ENCODE data around the gene S100PBP.
A peak's percentile ranks its signal among the peaks of the same experiment; 100 is the strongest.

Gene S100PBP

DNA sequence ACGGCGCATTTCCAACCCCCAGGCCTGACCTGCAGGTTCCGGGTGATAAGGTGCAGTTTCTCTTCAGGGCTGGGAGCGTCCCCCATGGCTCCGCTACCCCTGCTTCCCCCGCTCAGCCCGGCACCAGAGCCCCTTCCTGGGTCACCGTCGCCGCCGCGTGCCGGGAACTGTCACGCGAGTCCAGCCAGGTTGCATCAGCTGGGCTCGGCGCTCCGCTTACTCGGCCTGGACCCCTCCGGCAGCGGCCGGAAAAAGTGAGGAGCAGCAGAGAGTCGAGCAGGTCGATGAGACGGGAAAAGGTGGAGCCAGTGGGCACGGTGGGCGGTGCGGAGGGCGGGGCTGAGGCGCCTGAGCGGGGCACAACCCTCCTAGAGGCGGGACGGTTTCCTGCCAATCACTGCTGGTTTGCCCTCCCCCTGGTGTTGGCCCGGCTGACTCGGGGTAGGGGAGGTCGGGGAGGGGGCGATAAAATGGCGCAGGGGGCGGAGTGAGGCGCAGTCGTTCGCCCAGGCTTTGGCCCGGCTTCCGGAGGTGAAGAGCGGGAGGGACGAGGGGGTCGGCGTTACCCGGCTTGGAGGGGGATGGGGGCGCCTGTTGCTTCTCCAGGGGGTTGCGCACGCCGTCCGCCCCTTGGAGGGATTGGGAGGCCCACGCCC is at the start of gene S100PBP, which contains the start of gene YARS1:
TSS of gene S100PBP (plus strand) at position 495 of the 656 bp plus-strand sequence. CDS start 8,447 bp downstream, outside the sequence.
TSS of gene YARS1 (minus strand) at position 200 of the 656 bp plus-strand sequence. CDS start at position 86, 114 bp downstream.
- FAIRE-seq, result peak; percentile 91

DNA sequence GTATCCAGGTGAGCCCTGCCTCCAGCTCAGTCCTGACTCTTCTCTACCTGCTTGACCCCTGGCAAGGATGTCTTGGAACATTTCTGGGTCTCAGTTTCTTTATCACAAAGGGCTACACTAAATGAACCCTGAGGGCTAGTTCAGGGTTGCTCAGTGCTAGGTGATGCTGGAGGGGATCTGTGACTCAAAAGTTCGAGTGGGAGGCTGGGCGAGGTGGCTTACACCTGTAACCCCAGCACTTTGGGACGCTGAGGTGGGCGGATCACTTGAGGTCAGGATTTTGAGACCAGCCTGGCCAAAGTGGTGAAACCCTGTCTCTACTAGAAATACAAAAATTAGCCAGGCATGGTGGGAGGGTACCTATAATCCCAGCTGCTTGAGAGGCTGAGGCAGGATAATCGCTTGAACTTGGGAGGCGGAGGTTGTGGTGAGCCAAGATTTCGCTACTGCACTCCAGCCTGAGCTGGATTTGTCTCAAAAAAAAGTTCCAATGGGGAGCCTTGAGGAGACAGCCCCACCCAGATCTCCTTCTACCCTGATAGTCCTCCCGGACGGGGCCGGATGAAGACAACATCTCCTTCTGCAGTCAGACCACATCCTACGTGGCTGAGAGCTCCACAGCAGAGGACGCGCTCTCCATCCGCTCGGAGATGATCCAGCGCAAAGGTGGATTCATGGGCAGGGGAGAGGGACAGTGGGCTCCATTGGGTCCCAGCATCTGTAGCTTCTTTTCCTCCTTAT is 49.2 kb upstream of the S100PBP start:
- FAIRE-seq, result no peak

DNA sequence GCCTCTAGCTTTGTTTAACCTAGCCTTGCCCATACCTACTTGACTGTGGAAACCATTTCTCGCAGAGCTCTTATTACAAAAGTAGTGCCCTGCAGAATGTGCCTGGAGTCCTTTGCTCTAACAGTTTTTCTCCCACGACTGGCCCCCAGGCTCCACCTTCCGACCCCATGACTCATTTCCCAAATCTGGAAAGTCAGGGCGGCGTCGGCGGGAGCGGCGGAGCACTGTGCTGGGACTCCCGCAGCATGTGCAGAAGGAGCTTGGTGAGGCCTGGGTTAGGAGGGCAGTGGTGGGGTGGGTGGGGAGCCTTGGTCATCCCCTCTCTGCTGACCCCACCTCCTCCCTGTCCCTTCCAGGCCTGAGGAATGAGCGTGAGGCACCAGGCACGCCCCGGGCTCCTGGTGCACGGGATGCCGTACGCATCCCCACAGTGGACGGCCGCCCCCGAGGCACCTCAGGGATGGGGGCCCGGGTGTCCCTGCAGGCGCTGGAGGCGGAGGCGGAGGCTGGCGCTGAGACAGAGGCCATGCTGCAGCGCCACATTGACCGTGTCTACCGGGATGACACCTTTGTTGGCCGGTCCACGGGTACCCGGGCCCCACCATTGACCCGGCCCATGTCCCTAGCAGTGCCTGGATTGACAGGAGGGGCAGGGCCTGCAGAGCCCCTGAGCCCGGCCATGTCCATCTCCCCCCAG is 47.8 kb upstream of the S100PBP start:
- FAIRE-seq, result no peak

DNA sequence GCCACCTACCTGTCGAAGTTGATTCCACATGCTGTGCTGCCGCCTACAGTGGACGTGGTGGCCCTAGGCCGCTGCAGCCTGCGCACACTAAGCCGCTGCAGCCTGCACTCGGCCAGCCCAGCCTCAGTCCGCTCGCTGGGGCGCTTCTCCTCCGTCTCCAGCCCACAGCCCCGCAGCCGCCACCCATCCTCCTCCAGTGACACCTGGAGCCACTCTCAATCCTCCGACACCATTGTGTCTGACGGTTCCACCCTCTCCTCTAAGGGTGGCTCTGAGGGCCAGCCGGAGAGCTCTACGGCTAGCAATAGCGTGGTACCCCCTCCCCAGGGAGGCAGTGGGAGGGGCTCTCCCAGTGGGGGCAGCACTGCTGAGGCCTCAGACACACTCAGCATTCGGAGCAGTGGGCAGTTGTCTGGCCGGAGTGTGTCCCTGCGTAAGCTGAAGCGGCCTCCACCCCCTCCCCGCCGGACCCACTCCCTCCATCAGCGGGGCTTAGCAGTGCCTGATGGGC is 47.2 kb upstream of the S100PBP start:
- no peak for FAIRE-seq

DNA sequence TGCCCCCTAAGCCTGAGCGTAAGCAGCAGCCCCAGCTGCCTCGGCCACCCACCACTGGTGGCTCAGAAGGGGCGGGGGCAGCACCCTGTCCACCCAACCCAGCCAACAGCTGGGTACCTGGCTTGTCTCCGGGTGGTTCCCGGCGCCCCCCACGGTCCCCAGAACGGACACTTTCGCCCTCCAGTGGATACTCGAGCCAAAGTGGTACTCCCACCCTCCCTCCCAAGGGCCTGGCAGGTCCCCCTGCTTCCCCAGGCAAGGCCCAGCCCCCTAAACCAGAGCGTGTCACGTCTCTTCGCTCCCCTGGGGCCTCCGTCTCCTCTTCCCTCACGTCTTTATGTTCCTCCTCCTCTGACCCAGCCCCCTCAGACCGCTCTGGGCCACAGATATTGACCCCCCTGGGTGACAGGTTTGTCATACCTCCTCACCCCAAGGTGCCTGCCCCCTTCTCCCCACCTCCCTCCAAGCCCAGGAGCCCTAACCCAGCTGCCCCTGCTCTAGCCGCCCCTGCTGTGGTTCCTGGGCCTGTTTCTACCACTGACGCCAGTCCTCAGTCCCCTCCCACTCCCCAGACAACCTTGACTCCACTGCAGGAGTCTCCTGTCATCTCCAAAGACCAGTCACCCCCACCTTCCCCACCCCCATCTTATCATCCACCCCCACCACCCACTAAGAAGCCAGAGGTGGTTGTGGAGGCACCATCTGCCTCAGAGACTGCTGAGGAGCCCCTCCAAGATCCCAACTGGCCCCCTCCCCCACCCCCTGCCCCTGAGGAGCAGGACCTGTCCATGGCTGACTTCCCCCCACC is 46.5 kb upstream of the S100PBP start:
- FAIRE-seq, result no peak

DNA sequence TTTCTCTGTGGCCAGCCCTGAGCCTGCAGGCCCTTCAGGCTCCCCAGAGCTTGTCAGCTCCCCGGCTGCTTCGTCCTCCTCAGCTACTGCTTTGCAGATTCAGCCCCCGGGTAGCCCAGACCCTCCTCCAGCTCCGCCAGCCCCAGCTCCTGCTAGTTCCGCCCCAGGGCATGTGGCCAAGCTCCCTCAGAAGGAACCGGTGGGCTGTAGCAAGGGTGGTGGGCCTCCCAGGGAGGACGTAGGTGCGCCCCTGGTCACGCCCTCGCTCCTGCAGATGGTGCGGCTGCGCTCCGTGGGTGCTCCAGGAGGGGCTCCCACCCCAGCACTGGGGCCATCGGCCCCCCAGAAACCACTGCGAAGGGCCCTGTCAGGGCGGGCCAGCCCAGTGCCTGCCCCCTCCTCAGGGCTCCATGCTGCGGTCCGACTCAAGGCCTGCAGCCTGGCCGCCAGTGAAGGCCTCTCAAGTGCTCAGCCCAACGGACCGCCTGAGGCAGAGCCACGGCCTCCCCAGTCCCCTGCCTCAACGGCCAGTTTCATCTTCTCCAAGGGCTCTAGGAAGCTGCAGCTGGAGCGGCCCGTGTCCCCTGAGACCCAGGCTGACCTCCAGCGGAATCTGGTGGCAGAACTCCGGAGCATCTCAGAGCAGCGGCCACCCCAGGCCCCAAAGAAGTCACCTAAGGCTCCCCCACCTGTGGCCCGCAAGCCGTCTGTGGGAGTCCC is 45.7 kb upstream of the S100PBP start:
- FAIRE-seq, result no peak

DNA sequence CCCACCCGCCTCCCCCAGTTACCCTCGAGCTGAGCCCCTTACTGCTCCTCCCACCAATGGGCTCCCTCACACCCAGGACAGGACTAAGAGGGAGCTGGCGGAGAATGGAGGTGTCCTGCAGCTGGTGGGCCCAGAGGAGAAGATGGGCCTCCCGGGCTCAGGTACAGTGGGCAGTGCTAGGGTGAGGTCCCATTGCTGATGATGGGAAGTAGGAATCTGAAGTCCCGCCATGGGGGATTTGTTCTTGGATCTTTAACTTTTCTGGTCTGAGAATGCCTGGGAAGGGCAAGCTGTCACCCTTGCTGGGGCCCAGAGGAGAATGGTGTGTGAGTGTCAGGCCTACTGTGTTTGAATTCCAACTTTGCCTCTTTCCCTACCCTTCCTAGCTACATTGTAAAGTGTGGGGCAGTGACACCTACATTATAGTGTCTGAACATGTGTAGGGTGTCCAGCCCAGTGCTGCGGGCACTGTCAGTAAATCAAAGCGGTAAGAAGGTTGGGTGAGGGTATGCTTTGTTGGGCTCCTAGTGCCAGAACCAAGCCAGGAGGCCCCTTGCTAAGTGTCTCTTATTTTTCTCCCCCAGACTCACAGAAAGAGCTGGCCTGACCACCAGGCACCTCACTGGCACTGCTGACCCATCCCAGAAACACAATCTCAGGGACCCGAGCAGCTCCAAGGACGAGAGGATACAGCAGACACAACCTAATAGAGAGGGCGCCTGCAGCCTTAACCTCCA is 45.0 kb upstream of the S100PBP start:
- FAIRE-seq, result no peak

DNA sequence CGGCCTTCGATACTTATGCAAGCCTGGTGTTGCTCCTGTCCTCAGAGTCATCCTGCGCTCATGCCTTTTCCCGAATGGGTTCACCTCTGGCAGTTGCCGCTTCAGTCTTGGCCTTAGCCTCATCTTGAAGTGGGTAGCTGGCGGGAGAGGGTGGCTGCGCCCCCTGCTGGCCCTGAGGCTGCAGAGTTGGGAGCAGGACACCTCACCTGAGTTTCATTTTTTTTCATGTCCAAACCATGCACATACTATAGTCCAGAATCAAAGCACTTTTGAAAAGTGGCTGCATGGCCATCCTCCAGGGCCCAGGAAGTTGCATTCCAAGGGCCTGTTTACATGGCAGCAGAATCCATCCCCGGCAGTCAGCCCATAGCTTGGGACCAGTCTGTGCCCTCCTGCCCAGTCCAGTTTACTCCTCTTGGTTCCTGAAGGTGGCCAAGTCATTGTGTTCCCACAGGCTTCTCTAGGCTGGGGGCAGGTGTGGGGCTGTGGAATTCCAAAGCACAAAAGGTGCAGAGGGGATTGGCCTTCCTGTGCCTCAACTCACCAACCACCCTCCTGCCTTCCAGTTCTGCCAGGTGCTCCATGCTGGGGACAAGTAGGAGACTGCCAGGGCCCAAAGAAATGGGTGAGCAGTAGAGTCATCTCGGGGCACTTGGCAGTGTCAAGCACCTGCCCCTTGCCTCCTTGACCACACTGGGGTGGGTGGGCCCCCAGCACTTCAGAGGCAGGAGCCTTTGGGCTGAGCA is 44.3 kb upstream of the S100PBP start:
- FAIRE-seq, result no peak

DNA sequence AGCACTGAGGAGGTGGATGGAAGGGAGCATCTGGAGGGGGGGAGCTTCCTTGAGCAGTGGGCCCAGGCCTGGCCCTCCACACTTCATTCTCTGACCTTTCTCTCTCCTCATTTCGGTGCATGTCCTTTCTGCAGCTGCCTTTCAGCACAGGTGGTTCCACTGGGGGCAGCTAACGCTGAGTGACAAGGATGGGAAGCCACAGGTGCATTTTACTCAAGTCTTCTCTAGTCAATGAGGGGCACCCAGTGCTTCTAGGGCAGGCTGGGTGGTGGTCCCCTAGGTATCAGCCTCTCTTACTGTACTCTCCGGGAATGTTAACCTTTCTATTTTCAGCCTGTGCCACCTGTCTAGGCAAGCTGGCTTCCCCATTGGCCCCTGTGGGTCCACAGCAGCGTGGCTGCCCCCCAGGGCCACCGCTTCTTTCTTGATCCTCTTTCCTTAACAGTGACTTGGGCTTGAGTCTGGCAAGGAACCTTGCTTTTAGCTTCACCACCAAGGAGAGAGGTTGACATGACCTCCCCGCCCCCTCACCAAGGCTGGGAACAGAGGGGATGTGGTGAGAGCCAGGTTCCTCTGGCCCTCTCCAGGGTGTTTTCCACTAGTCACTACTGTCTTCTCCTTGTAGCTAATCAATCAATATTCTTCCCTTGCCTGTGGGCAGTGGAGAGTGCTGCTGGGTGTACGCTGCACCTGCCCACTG is 43.5 kb upstream of the S100PBP start:
- FAIRE-seq, result no peak

DNA sequence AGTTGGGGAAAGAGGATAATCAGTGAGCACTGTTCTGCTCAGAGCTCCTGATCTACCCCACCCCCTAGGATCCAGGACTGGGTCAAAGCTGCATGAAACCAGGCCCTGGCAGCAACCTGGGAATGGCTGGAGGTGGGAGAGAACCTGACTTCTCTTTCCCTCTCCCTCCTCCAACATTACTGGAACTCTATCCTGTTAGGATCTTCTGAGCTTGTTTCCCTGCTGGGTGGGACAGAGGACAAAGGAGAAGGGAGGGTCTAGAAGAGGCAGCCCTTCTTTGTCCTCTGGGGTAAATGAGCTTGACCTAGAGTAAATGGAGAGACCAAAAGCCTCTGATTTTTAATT is 43.0 kb upstream of the S100PBP start:
- FAIRE-seq, result no peak

DNA sequence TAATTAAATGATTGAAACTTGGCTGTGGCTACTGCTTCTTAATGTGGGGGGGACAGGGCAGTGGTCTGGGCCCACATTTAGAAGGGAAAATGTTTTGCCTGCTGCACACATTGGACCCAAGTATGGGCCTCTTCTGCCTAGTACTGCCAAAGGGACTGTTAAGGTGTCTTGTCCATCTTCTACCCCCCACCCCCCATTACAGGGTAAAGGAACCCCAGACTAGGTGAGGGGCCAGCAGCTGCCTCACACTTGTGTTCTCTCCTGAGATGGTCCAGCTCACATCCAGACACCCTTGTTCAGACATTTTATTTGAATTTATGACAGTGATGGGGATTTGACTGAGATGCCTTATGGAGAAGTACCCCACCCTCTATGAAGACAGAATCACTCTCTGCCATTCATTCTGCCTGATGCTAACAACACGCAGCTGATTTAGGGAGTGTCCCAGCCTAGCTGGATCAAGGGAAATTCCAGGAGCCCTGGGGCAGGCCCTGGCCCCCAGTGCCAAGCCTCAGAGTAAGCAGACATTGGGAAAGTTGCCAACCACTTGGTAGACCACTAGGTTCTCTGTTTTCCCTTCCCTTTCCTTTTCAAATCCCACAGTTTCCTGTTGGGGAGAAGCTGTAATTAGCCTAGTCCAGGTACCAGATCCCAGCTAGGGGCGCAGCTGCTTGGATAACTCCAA is 42.4 kb upstream of the S100PBP start:
- FAIRE-seq, result no peak

DNA sequence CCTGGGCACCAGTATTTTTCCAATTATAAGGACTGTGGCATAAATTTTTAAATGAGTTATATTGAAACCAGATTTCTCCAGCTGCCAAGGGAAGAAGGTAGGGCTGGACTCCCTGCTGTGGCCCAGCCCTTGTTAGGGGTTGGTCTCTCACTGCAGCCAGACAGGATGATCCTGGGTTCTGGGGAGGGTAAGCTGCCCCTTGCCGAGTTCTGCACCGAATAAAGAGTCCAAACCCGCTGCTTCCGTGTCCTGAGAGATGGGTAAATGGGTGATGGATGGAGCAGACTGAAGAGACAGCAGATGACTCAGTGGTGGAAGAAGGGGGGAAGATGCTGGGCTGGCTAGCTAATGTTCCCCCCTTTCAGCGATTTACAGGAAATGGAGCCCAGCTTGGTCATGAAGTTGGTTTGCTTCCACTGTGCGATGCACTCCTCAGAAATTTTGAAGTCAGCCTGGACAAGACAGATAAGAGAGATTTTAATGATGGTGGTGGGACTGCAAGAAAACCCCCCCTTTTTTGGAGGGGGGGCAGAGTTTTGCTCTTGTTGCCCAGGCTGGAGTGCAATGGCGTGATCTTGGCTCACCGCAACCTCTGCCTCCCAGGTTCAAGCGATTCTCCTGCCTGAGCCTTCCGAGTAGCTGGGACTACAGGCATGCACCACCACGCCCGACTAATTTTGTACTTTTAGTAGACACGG is 41.7 kb upstream of the S100PBP start:
- FAIRE-seq, result no peak

DNA sequence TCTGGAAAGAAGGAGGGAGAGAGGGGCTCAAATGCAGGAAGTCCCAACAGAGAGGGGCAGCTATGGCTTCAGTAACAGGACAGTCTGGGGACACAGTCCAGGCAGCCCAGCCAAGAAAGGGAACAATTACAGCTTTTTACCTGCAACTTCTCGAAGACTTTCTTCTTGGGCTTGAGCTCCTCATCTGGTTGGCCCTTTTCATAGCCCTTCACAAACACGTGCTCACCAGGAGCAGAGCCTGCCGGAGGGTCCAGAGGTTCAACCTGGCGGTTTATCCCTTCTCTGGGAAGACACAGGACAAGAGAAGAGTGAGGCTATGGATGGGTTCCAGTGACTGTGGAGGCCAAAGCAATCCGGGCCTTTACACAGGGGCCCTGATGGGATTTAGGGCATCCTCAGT is 38.2 kb upstream of the S100PBP start:
- FAIRE-seq, result no peak

DNA sequence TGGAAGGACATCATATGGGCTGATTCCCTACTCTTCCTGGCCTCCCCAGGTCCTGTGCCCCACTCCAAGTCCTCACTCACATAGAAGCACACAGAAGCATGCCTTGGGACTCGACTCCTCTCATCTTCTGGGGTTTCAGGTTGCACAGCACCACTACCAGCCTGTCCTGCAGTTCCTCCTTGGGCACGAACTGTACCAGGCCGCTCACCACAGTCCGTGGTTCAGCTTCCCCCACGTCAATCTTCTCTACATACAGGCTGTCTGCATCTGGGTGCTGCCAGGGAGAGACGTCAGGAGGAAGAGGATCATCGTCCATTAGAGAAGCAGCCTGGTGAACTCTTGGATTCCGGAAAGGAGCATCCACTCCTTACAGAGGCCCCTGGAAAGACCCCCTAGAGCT is 37.4 kb upstream of the S100PBP start:
- no peak for FAIRE-seq

DNA sequence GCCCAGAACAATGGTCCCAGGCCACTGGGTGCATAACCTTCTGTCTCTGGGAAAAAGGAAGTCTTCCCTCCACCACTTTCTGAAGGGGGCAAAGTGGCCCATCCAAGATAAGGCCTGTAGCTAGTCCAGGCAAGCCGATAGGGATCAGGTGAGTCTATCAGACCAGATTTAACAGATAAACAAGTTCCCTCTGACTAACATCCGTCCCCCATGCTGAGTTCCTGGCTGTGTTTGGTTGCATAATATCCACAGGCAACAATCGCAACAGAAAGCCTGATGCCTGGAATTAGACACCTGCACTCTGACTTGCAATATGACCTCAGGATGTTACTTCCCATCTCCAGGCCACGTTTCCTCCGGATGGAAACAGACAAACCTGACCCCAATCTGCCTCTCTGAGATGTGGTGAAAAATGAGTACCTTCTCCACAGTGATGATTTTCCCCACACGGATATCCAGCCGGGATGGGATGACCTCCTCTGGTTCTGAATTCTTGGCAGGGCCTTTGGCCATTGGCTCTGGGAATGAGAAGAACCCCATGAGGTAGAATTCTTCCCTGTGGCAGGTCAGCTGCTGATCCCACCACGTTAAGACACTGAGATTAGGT is 36.7 kb upstream of the S100PBP start:
- FAIRE-seq, result no peak

DNA sequence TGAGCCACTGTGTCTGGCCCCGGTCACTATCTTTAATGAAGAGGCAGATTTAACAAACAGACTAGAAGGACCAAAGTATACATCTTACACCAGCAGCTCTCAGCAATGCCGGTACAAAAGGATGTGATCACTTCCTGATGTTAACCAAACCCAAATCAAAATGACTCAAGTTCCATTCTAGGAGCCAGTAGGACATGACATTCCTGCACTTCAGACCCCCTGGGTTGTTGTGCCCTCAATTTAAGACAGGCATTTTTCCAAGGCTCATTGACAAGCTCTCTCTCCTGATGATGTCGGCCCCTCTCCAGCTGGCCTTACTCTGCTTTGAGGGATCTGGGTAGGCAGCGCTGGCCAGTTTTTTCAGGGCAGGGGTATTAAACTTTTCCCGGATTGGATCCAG is 35.4 kb upstream of the S100PBP start:
- no peak for FAIRE-seq

DNA sequence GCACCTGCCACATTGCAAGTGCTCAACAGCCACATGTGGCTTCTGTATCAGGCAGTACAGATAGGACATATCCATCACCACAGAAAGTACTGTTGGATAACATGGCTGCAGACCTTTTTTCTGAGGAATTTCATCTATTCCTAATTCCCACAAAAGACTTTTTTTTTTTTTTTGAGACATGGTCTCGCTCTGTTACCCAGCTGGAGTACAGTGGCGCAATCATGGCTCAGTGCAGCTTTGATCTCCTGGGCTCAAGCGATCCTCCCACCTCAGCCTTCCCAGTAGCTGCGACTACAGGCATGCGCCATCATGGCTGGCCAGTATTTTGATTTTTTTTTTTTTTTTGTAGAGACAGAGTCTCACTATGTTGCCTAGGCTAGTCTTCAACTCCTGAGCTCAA is 33.6 kb upstream of the S100PBP start:
- no peak for FAIRE-seq

DNA sequence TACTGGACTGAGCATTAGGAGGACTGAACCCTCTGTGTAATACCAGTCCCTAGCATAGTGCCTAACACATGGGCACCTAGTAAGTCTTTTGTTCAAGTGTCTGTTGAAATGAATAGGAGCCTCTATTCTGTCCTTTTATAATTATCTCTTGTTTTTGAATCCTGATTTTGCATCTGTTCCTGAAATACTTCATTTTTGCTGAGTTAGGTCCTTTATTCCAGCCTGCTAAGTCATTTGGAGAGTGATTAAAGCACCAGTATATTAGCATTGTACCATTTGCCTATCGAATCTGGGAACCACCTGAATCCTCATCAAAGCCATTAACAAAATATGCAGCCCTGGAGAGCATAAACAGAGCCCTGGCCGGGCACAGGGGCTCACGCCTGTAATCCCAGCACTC is 32.6 kb upstream of the S100PBP start:
- no peak for FAIRE-seq

Measured in A204.1 (cell line).